Heart right ventricle (tissue), 16 donors: ENCODE data around the gene CDK2AP2. TPM values are rescaled to one million over a fixed set of nuclear protein-coding genes. Genes with fewer than 3 reads are reported as not detected.

ENCODE experiments used
- ATAC-seq, 8 donors: fragments of 200-7000 bp; cut with Tn5 transposase; one replicate each; pipeline ENCODE4 v1.9.1; 2020; ENCODE audit warnings: mild to moderate bottlenecking in 8 of 8, moderate library complexity in 8 of 8, moderate number of reproducible peaks in 1 of 8
- DNase-seq, 2 donors: peaks; one replicate each; pipeline ENCODE4 v3.0.0-alpha.2; 2020
- H3K27ac ChIP-seq, 10 donors: fragments of 200-600 bp; sonication (generic) in 2 of 10; one replicate each; pipeline versions ENCODE4 v1.5.0 to v1.8.0; 2020 to 2022; ENCODE audit warnings: mild to moderate bottlenecking in 3 of 10
- H3K27me3 ChIP-seq, 7 donors: fragments of 200-600 bp; one replicate each; pipeline ENCODE4 v1.8.0; 2021 to 2022; ENCODE audit warnings: mild to moderate bottlenecking in 2 of 7
- H3K36me3 ChIP-seq, 9 donors: fragments of 200-600 bp; sonication (generic) in 1 of 9; one replicate each; pipeline versions ENCODE4 v1.5.0 to v1.8.0; 2020 to 2022; ENCODE audit warnings: mild to moderate bottlenecking in 2 of 9
- H3K4me1 ChIP-seq, 9 donors: fragments of 200-600 bp; sonication (generic) in 1 of 9; one replicate each; pipeline versions ENCODE4 v1.5.0 to v1.8.0; 2020 to 2022; ENCODE audit warnings: mild to moderate bottlenecking in 4 of 9
- H3K4me3 ChIP-seq, 10 donors: fragments of 200-600 bp; sonication (generic) in 2 of 10; one replicate each; pipeline versions ENCODE4 v1.5.0 to v1.8.0; 2020 to 2022; ENCODE audit warnings: mild to moderate bottlenecking in 7 of 10, moderate library complexity in 2 of 10
- H3K9me3 ChIP-seq, 11 donors: fragments of 200-600 bp in 10 of 11; sonication (generic) in 2 of 11; one replicate each; pipeline versions ENCODE4 v1.5.0 to v1.8.0; 2013 to 2022; ENCODE audit warnings: mild to moderate bottlenecking in 2 of 11, control low read depth in 1 of 11, moderate library complexity in 1 of 11
- WGBS, 2 donors: extraction: QIAGEN DNeasy Blood & Tissue Kit; methylation state at CpG; one replicate each; pipeline ENCODE4 v1.1.7; 2013; ENCODE audit warnings: inconsistent platforms in 1 of 2; 5-methylcytosine and 5-hydroxymethylcytosine counted together
- intact Hi-C, 10 donors: fragments of 100-400 bp; cut with DNase I; formaldehyde crosslinking; loops; one replicate each; pipeline versions ENCODE4 v1.11.1 to v1.14.2; 2022
- microRNA-seq, 2 donors: library from miRNA; unstranded; fragments of <30 nt; microRNA quantifications; one replicate each; pipeline ENCODE4 v1.2.0, GENCODE V29; 2021
- polyA plus RNA-seq, 2 donors: library from polyadenylated mRNA; stranded (reverse); fragments of 200-250 nt; gene quantifications; one replicate each; pipeline ENCODE4 v1.2.3, GENCODE V29; 2013
- total RNA-seq, 10 donors: library from RNA; stranded (reverse); fragmentation: NEBNext Ultra II Directional in 3 of 10; extraction: Animal tissue kit (Norgen Biotek cat#: 25700) in 3 of 10; gene quantifications; one replicate each; pipeline versions ENCODE4 v1.2.1 to v1.2.4, GENCODE V29; 2021 to 2023
- TF ChIP-seq, protein P1 (sequence below), 9 donors: fragments of 200-600 bp; sonication (generic) in 2 of 9; IDR thresholded peaks; one replicate each; pipeline versions ENCODE4 v1.5.0 to v1.8.0; 2021 to 2022; ENCODE audit warnings: antibody characterized with exemption in 9 of 9, mild to moderate bottlenecking in 5 of 9, moderate library complexity in 1 of 9
- donor health status: Arrhythmogenic right ventricular cardiomyopathy.
- donor health status: ischemic (EF 13 %, LVEDD 7.1; RV severe dilation, severe dysfunction).
- donor health status: healthy with polysubstance abuse.
- donor health status: DM: no; HTN: yes; CAD: no.
- donor health status: DM: no; HTN: no; CAD: no.
- donor health status: ischemic (EF 25% LVEDD 6.9; RV normal size, moderate dysfunction).
- donor health status: ischemic (EF 25% LVEDD 5.7; RV mildly dilated, moderate dysfunction).
- donor health status: healthy.
- donor health status: DM: yes; HTN: yes; CAD: no.
- donor health status: Ischemic cardiomyopathy.
- donor health status: ischemic (EF 35%, LVEDD 5.7; RV mildly dilated, moderate dysfunction).
- donor health status: nonischemic (EF 11% LVEDD 7.7; RV severe dilation, severe dysfunction).
- donor health status: DM: yes; HTN: yes; CAD: no.
- donor health status: PGD.
- donor health status: ischemic (EF 29% LVEDD 5.4; RV normal size, mild dysfunction).
- donor health status: nonischemic (EF 23%, LVEDD 6.1; RV moderate dilation, normal function).

Gene CDK2AP2
- total and polyA plus RNA-seq, 12 donors, result 29.3 to 602 (median 57.2) TPM

GRCh38 chr11:67457453-67457852 lies 50.5 kb downstream of the CDK2AP2 start:
- 94% methylated on average over 12 of the region's 12 CpGs for WGBS, 2 donors
- H3K9me3 ChIP-seq, result no peaks in the 10 kb centered on the region
- no peak overlapping the region for H3K4me3 ChIP-seq
- H3K4me1 ChIP-seq, result peaks cover 0 to 9% (median 5%) of the 10 kb centered on the region in 9 donors
- ATAC-seq (peak in 1 of 8 donors; percentile 8), DNase-seq (no peak)
- H3K36me3 ChIP-seq, result no peaks in the 10 kb centered on the region
- TF ChIP-seq, protein P1, sequence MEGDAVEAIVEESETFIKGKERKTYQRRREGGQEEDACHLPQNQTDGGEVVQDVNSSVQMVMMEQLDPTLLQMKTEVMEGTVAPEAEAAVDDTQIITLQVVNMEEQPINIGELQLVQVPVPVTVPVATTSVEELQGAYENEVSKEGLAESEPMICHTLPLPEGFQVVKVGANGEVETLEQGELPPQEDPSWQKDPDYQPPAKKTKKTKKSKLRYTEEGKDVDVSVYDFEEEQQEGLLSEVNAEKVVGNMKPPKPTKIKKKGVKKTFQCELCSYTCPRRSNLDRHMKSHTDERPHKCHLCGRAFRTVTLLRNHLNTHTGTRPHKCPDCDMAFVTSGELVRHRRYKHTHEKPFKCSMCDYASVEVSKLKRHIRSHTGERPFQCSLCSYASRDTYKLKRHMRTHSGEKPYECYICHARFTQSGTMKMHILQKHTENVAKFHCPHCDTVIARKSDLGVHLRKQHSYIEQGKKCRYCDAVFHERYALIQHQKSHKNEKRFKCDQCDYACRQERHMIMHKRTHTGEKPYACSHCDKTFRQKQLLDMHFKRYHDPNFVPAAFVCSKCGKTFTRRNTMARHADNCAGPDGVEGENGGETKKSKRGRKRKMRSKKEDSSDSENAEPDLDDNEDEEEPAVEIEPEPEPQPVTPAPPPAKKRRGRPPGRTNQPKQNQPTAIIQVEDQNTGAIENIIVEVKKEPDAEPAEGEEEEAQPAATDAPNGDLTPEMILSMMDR (IDR thresholded peaks at IDR 0.05), result no peak
- intact Hi-C loops, result no loop called here
- no peaks in the 10 kb centered on the region for H3K27me3 ChIP-seq
- H3K27ac ChIP-seq, result no peak overlapping the region

Small RNA genes lying within 50 kb of the gene (microRNA-seq; reads per million reads assigned to microRNA genes)
- 0 to 1.0 reads per million in 2 donors for gene MIR6752

Other genes starting within 250 kb of the CDK2AP2 start
- 10 to 100 TPM; 34.2 to 60.9 (median 44.0) TPM for gene GRK2, start 241.7 kb downstream of the CDK2AP2 start, total RNA-seq
- 10 to 100 TPM; 48.0 to 65.0 TPM for gene GRK2, start 241.7 kb downstream of the CDK2AP2 start, polyA plus RNA-seq
- gene ANKRD13D, start 218.9 kb downstream of the CDK2AP2 start, total RNA-seq, result 10 to 100 TPM in 6 of 10 donors, 1 to 10 TPM in 4; 7.9 to 21.0 (median 12.3) TPM
- gene ANKRD13D, start 218.9 kb downstream of the CDK2AP2 start, polyA plus RNA-seq, result 10 to 100 TPM; 14.2 to 39.4 TPM
- gene SSH3, start 204.6 kb downstream of the CDK2AP2 start, total RNA-seq, result 10 to 100 TPM; 11.9 to 21.2 (median 15.6) TPM
- 10 to 100 TPM in 1 of 2 donors, 1 to 10 TPM in 1; 7.8 to 15.5 TPM for gene SSH3, start 204.6 kb downstream of the CDK2AP2 start, polyA plus RNA-seq
- 10 to 100 TPM; 30.4 to 80.1 (median 39.6) TPM for gene POLD4, start 154.6 kb downstream of the CDK2AP2 start, total RNA-seq
- 100 to 1,000 TPM in 1 of 2 donors, 10 to 100 TPM in 1; 66.6 to 214 TPM for gene POLD4, start 154.6 kb downstream of the CDK2AP2 start, polyA plus RNA-seq
- 1 to 10 TPM in 6 of 10 donors, under 1 TPM in 4; 0.31 to 2.2 (median 1.0) TPM for gene CLCF1, start 134.6 kb downstream of the CDK2AP2 start, total RNA-seq
- gene CLCF1, start 134.6 kb downstream of the CDK2AP2 start, polyA plus RNA-seq, result 10 to 100 TPM in 1 of 2 donors, 1 to 10 TPM in 1; 2.6 to 12.3 TPM
- gene RAD9A, start 116.2 kb downstream of the CDK2AP2 start, total RNA-seq, result 10 to 100 TPM in 1 of 10 donors, 1 to 10 TPM in 9; 4.8 to 13.8 (median 6.4) TPM
- gene RAD9A, start 116.2 kb downstream of the CDK2AP2 start, polyA plus RNA-seq, result 10 to 100 TPM in 1 of 2 donors, 1 to 10 TPM in 1; 9.9 to 15.0 TPM
- 100 to 1,000 TPM in 7 of 10 donors, 10 to 100 TPM in 3; 92.0 to 143 (median 103) TPM for gene PPP1CA, start 106.3 kb downstream of the CDK2AP2 start, total RNA-seq
- gene PPP1CA, start 106.3 kb downstream of the CDK2AP2 start, polyA plus RNA-seq, result 100 to 1,000 TPM in 1 of 2 donors, 10 to 100 TPM in 1; 80.2 to 186 TPM
- 1 to 10 TPM in 2 of 10 donors, under 1 TPM in 8; 0.26 to 7.1 (median 0.65) TPM for gene TBC1D10C, start 104.1 kb downstream of the CDK2AP2 start, total RNA-seq
- 1 to 10 TPM in 1 of 2 donors, under 1 TPM in 1; 0.62 to 1.4 TPM for gene TBC1D10C, start 104.1 kb downstream of the CDK2AP2 start, polyA plus RNA-seq
- gene CARNS1, start 92.5 kb downstream of the CDK2AP2 start, total RNA-seq, result 10 to 100 TPM in 9 of 10 donors, 1 to 10 TPM in 1; 6.1 to 26.6 (median 19.0) TPM
- gene CARNS1, start 92.5 kb downstream of the CDK2AP2 start, polyA plus RNA-seq, result 10 to 100 TPM in 1 of 2 donors, under 1 TPM in 1; 0.55 to 10.9 TPM
- gene RPS6KB2, start 79.7 kb downstream of the CDK2AP2 start, total RNA-seq, result 10 to 100 TPM; 16.3 to 30.4 (median 20.8) TPM
- gene RPS6KB2, start 79.7 kb downstream of the CDK2AP2 start, polyA plus RNA-seq, result 10 to 100 TPM; 32.2 to 46.3 TPM
- 10 to 100 TPM in 1 of 10 donors, 1 to 10 TPM in 3, under 1 TPM in 4, not detected in 2; 0.42 to 10.1 (median 0.96) TPM for gene PTPRCAP, start 70.5 kb downstream of the CDK2AP2 start, total RNA-seq
- gene PTPRCAP, start 70.5 kb downstream of the CDK2AP2 start, polyA plus RNA-seq, result 1 to 10 TPM; 1.7 to 3.1 TPM
- 10 to 100 TPM; 12.2 to 38.7 (median 19.6) TPM for gene CORO1B, start 64.7 kb downstream of the CDK2AP2 start, total RNA-seq
- 10 to 100 TPM; 29.1 to 42.3 TPM for gene CORO1B, start 64.7 kb downstream of the CDK2AP2 start, polyA plus RNA-seq
- not detected for gene GPR152, start 55.4 kb downstream of the CDK2AP2 start, total RNA-seq
- not detected for gene GPR152, start 55.4 kb downstream of the CDK2AP2 start, polyA plus RNA-seq
- gene CABP4, start 52.8 kb downstream of the CDK2AP2 start, total RNA-seq, result 1 to 10 TPM in 2 of 10 donors, under 1 TPM in 7, not detected in 1; 0.17 to 1.5 (median 0.70) TPM
- gene CABP4, start 52.8 kb downstream of the CDK2AP2 start, polyA plus RNA-seq, result 1 to 10 TPM in 1 of 2 donors, under 1 TPM in 1; 0.39 to 1.5 TPM
- 100 to 1,000 TPM in 1 of 10 donors, 10 to 100 TPM in 9; 69.8 to 104 (median 81.2) TPM for gene TMEM134, start 38.9 kb downstream of the CDK2AP2 start, total RNA-seq
- gene TMEM134, start 38.9 kb downstream of the CDK2AP2 start, polyA plus RNA-seq, result 10 to 100 TPM; 78.0 to 94.4 TPM
- gene AIP, start 25.1 kb downstream of the CDK2AP2 start, total RNA-seq, result 10 to 100 TPM; 37.5 to 63.0 (median 49.8) TPM
- 100 to 1,000 TPM in 1 of 2 donors, 10 to 100 TPM in 1; 74.8 to 104 TPM for gene AIP, start 25.1 kb downstream of the CDK2AP2 start, polyA plus RNA-seq
- 10 to 100 TPM; 21.3 to 68.9 (median 28.8) TPM for gene PITPNM1, start 2.8 kb downstream of the CDK2AP2 start, total RNA-seq
- gene PITPNM1, start 2.8 kb downstream of the CDK2AP2 start, polyA plus RNA-seq, result 10 to 100 TPM; 24.9 to 40.1 TPM
- not detected for gene CABP2, start 15.3 kb upstream of the CDK2AP2 start, total RNA-seq
- gene CABP2, start 15.3 kb upstream of the CDK2AP2 start, polyA plus RNA-seq, result not detected
- gene GSTP1, start 75.7 kb upstream of the CDK2AP2 start, total RNA-seq, result 100 to 1,000 TPM; 249 to 430 (median 303) TPM
- gene GSTP1, start 75.7 kb upstream of the CDK2AP2 start, polyA plus RNA-seq, result 100 to 1,000 TPM; 462 to 642 TPM
- 100 to 1,000 TPM; 406 to 712 (median 638) TPM for gene NDUFV1, start 98.8 kb upstream of the CDK2AP2 start, total RNA-seq
- gene NDUFV1, start 98.8 kb upstream of the CDK2AP2 start, polyA plus RNA-seq, result 100 to 1,000 TPM; 295 to 387 TPM
- gene NUDT8, start 121.8 kb upstream of the CDK2AP2 start, total RNA-seq, result 10 to 100 TPM; 40.5 to 93.4 (median 51.7) TPM
- 100 to 1,000 TPM in 1 of 2 donors, 10 to 100 TPM in 1; 48.1 to 107 TPM for gene NUDT8, start 121.8 kb upstream of the CDK2AP2 start, polyA plus RNA-seq
- under 1 TPM in 3 of 10 donors, not detected in 7; 0.17 to 0.44 (median 0.28) TPM for gene TBX10, start 131.6 kb upstream of the CDK2AP2 start, total RNA-seq
- not detected for gene TBX10, start 131.6 kb upstream of the CDK2AP2 start, polyA plus RNA-seq
- gene ACY3, start 142.6 kb upstream of the CDK2AP2 start, total RNA-seq, result not detected
- gene ACY3, start 142.6 kb upstream of the CDK2AP2 start, polyA plus RNA-seq, result not detected
- not detected for gene ALDH3B2, start 166.5 kb upstream of the CDK2AP2 start, total RNA-seq
- gene ALDH3B2, start 166.5 kb upstream of the CDK2AP2 start, polyA plus RNA-seq, result under 1 TPM in 1 of 2 donors, not detected in 1; 0.03 TPM